Measurements from ENCODE around the gene GIMAP8. TPM values are rescaled to one million over a fixed set of nuclear protein-coding genes. Genes with fewer than 3 reads are reported as not detected.
A peak's percentile ranks its signal among the peaks of the same experiment; 100 is the strongest.

The GIMAP8 gene
- total RNA-seq, 2 donors from 2014 or later = 6.6 to 9.6 TPM

GRCh38 chr7:150461520-150461919, 11.1 kb downstream of the GIMAP8 start:
- no peak for TF ChIP-seq CTCF (IDR thresholded peaks at IDR 0.05)
- no peak overlapping the region for H3K4me3 ChIP-seq
- no peaks in the 10 kb centered on the region for H3K4me1 ChIP-seq
- no peaks in the 10 kb centered on the region for H3K27me3 ChIP-seq
- no peaks in the 10 kb centered on the region for H3K36me3 ChIP-seq
- H3K27ac ChIP-seq = no peak overlapping the region
- no peak for DNase-seq (ENCODE audit: low spot score)
- peaks cover 7 to 28% of the 10 kb centered on the region in 2 donors for H3K9me3 ChIP-seq

- H3K9me3 ChIP-seq = peaks cover 7 to 28% of the 10 kb centered on the region in 2 donors
- H3K36me3 ChIP-seq = no peaks in the 10 kb centered on the region
- H3K4me3 ChIP-seq = no peak overlapping the region
- no peak for TF ChIP-seq CTCF (IDR thresholded peaks at IDR 0.05)
- H3K4me1 ChIP-seq = no peaks in the 10 kb centered on the region
- no peak overlapping the region for H3K27ac ChIP-seq
- H3K27me3 ChIP-seq = no peaks in the 10 kb centered on the region
- DNase-seq (ENCODE audit: low spot score) = no peak
Observed at GRCh38 chr7:150462413-150462812, 12.0 kb downstream of the GIMAP8 start.

GRCh38 chr7:150463461-150463860, 13.0 kb downstream of the GIMAP8 start:
- DNase-seq (ENCODE audit: low spot score) = no peak
- Histone ChIP-seq H3K4me3 (no peak overlapping the region), H3K4me1 (no peaks in the 10 kb centered on the region), H3K27ac (no peak overlapping the region), H3K27me3 (no peaks in the 10 kb centered on the region), H3K36me3 (no peaks in the 10 kb centered on the region), H3K9me3 (peaks cover 7 to 28% of the 10 kb centered on the region in 2 donors)
- TF ChIP-seq CTCF (IDR thresholded peaks at IDR 0.05) = no peak

GRCh38 chr7:150464962-150465361, 14.5 kb downstream of the GIMAP8 start:
- DNase-seq (ENCODE audit: low spot score) = no peak
- no peak overlapping the region for H3K27ac ChIP-seq
- peaks cover 7 to 28% of the 10 kb centered on the region in 2 donors for H3K9me3 ChIP-seq
- no peak overlapping the region for H3K4me3 ChIP-seq
- TF ChIP-seq CTCF (IDR thresholded peaks at IDR 0.05) = no peak
- H3K36me3 ChIP-seq = no peaks in the 10 kb centered on the region
- no peaks in the 10 kb centered on the region for H3K27me3 ChIP-seq
- H3K4me1 ChIP-seq = no peaks in the 10 kb centered on the region

GRCh38 chr7:150465414-150465813, 15.0 kb downstream of the GIMAP8 start:
- Histone ChIP-seq H3K4me3 (no peak overlapping the region), H3K4me1 (no peaks in the 10 kb centered on the region), H3K36me3 (no peaks in the 10 kb centered on the region), H3K9me3 (peaks cover 7 to 28% of the 10 kb centered on the region in 2 donors), H3K27me3 (no peaks in the 10 kb centered on the region), H3K27ac (no peak overlapping the region)
- no peak for DNase-seq (ENCODE audit: low spot score)
- TF ChIP-seq CTCF (IDR thresholded peaks at IDR 0.05) = no peak

- no peak for DNase-seq (ENCODE audit: low spot score)
- H3K27me3 ChIP-seq = no peaks in the 10 kb centered on the region
- no peaks in the 10 kb centered on the region for H3K36me3 ChIP-seq
- peak overlapping the region; percentile 13 to 27 for H3K4me3 ChIP-seq
- no peak for TF ChIP-seq CTCF (IDR thresholded peaks at IDR 0.05)
- H3K27ac ChIP-seq = peak overlapping the region; percentile 18 to 60
- no peaks in the 10 kb centered on the region for H3K4me1 ChIP-seq
- H3K9me3 ChIP-seq = peaks cover 3 to 19% of the 10 kb centered on the region in 2 donors
Observed at GRCh38 chr7:150466477-150466876, 16.0 kb downstream of the GIMAP8 start.

Measured in right atrium auricular region (tissue), 2 donors.